GM06990 (cell line): ENCODE results near the gene RAB3B.
"Not testable (repeated sequence)": the region's sequence is repeated elsewhere in the genome, so short reads cannot be mapped to it uniquely, and the experiment has no call there.

Source experiments
- DNase-seq: peaks from one replicate; pipeline ENCODE4 v3.0.0-alpha.2; 2011; ENCODE audit not compliant: insufficient read length; ENCODE audit errors: extremely low read depth
- H3K27me3 ChIP-seq: replicated peaks from 2 replicates; pipeline ENCODE4 v1.6.0; 2011; ENCODE audit warnings: low read length; ENCODE audit not compliant: control insufficient read depth, insufficient read depth
- H3K36me3 ChIP-seq: 2 replicates; pipeline ENCODE4 v1.5.1; 2011; ENCODE audit warnings: low read length; ENCODE audit not compliant: control insufficient read depth, insufficient read depth
- H3K4me3 ChIP-seq: replicated peaks from 2 replicates; pipeline ENCODE4 v1.5.1; 2011; ENCODE audit warnings: low read depth, mild to moderate bottlenecking, control low read depth, low read length
- CTCF ChIP-seq: IDR thresholded peaks from 2 replicates; pipeline ENCODE4 v1.5.1; 2011; ENCODE audit warnings: low read length, control low read depth, mild to moderate bottlenecking, inconsistent platforms; ENCODE audit not compliant: insufficient read depth, poor library complexity, severe bottlenecking

The RAB3B gene

GRCh38 chr1:52008071-52008809, 17.7 kb upstream of the RAB3B start:
- no peak for DNase-seq

GRCh38 chr1:52007215-52008002, 16.9 kb upstream of the RAB3B start:
- no peak for DNase-seq
- Histone ChIP-seq H3K27me3 (no peaks in the 10 kb centered on the region), H3K36me3 (no peaks in the 10 kb centered on the region), H3K4me3 (no peak overlapping the region)
- no peak for TF ChIP-seq CTCF

More at GRCh38 chr1:52008071-52008809, 17.7 kb upstream of the RAB3B start:
- no peaks in the 10 kb centered on the region for H3K27me3 ChIP-seq
- H3K36me3 ChIP-seq = no peaks in the 10 kb centered on the region
- TF ChIP-seq CTCF = no peak
- no peak overlapping the region for H3K4me3 ChIP-seq

- H3K36me3 ChIP-seq, H3K4me3 ChIP-seq, H3K27me3 ChIP-seq, DNase-seq: not testable (repeated sequence)
Observed at GRCh38 chr1:52006081-52006553, 15.6 kb upstream of the RAB3B start.

GRCh38 chr1:52005548-52005947, 15.0 kb upstream of the RAB3B start:
- H3K36me3 ChIP-seq, H3K4me3 ChIP-seq, DNase-seq, H3K27me3 ChIP-seq: not testable (repeated sequence)

GRCh38 chr1:52003877-52004276, 13.4 kb upstream of the RAB3B start:
- no peak for TF ChIP-seq CTCF
- Histone ChIP-seq H3K36me3 (no peaks in the 10 kb centered on the region), H3K4me3 (no peak overlapping the region), H3K27me3 (no peaks in the 10 kb centered on the region)
- DNase-seq = no peak

GRCh38 chr1:52002038-52002917, 11.8 kb upstream of the RAB3B start:
- no peak overlapping the region for H3K4me3 ChIP-seq
- peak; percentile 34 for DNase-seq
- H3K27me3 ChIP-seq = no peaks in the 10 kb centered on the region
- H3K36me3 ChIP-seq = no peaks in the 10 kb centered on the region
- peak; percentile 81 for TF ChIP-seq CTCF
